Measurements from ENCODE around the gene CAMTA1.

- TF ChIP-seq CTBP1 (IDR thresholded peaks at IDR 0.05; ENCODE audit: borderline replicate concordance) (no peak), SUZ12 (IDR thresholded peaks at IDR 0.05) (no peak), ZNF384 (IDR thresholded peaks at IDR 0.05) (no peak), L3MBTL2 (conservative IDR thresholded peaks at IDR 0.05) (no peak), ELF4 (IDR thresholded peaks at IDR 0.05) (no peak), FOXM1 (IDR thresholded peaks at IDR 0.05; ENCODE audit: borderline replicate concordance) (no peak), LEF1 (IDR thresholded peaks at IDR 0.05; ENCODE audit: borderline replicate concordance) (no peak), BHLHE40 (IDR thresholded peaks at IDR 0.05; ENCODE audit: borderline replicate concordance) (no peak), SP1 (IDR thresholded peaks at IDR 0.05) (no peak), FOXK2 (IDR thresholded peaks at IDR 0.05) (no peak)
Observed at GRCh38 chr1:7454895-7455784, 669.9 kb downstream of the CAMTA1 start.
